22Rv1 (cell line): ENCODE data around the gene SQSTM1.

Experiments used
- ZFX ChIP-seq: fragments of 450-650 bp; IDR thresholded peaks from 2 replicates; pipeline ENCODE4 v1.6.1; 2017; ENCODE audit warnings: antibody characterized with exemption, borderline replicate concordance
- TF ChIP-seq, protein P1 (sequence below): fragments of 450-650 bp; IDR thresholded peaks from 2 replicates; pipeline ENCODE4 v1.5.1; 2017; ENCODE audit warnings: mild to moderate bottlenecking

- TF ChIP-seq, protein P1, sequence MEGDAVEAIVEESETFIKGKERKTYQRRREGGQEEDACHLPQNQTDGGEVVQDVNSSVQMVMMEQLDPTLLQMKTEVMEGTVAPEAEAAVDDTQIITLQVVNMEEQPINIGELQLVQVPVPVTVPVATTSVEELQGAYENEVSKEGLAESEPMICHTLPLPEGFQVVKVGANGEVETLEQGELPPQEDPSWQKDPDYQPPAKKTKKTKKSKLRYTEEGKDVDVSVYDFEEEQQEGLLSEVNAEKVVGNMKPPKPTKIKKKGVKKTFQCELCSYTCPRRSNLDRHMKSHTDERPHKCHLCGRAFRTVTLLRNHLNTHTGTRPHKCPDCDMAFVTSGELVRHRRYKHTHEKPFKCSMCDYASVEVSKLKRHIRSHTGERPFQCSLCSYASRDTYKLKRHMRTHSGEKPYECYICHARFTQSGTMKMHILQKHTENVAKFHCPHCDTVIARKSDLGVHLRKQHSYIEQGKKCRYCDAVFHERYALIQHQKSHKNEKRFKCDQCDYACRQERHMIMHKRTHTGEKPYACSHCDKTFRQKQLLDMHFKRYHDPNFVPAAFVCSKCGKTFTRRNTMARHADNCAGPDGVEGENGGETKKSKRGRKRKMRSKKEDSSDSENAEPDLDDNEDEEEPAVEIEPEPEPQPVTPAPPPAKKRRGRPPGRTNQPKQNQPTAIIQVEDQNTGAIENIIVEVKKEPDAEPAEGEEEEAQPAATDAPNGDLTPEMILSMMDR: no peak
- TF ChIP-seq ZFX: no peak
Measured at GRCh38 chr5:179812135-179812825, 8.4 kb upstream of the SQSTM1 start.
